HuH-7.5 (cell line): ENCODE measurements around the gene LAMC3.
A peak's percentile ranks its signal among the peaks of the same experiment; 100 is the strongest.

ENCODE experiments used
- DNase-seq: peaks from one replicate; pipeline ENCODE4 v3.0.0; 2011; ENCODE audit warnings: low spot score

LAMC3 gene

GRCh38 chr9:131117121-131117761 is 108.3 kb downstream of the LAMC3 start:
- DNase-seq, result no peak

- no peak for DNase-seq
These were observed 108.8 kb downstream of the LAMC3 start for GRCh38 chr9:131117762-131118145.

GRCh38 chr9:131119600-131119999 is 110.6 kb downstream of the LAMC3 start:
- DNase-seq, result no peak

- no peak for DNase-seq
These were observed 111.8 kb downstream of the LAMC3 start for GRCh38 chr9:131120620-131121228.

- DNase-seq, result no peak
These were observed 112.4 kb downstream of the LAMC3 start for GRCh38 chr9:131121346-131121745.

- DNase-seq, result no peak
These were observed 113.2 kb downstream of the LAMC3 start for GRCh38 chr9:131122158-131122557.

- DNase-seq, result no peak
These were observed 116.0 kb downstream of the LAMC3 start for GRCh38 chr9:131125038-131125287.

- DNase-seq, result peak; percentile 94
These were observed 116.5 kb downstream of the LAMC3 start, which contains the start of gene NUP214 for GRCh38 chr9:131125288-131126058. Gene NUP214, plus strand, starts transcription at chr9:131125586. Its CDS starts 119 bp downstream, at chr9:131125705.

- no peak for DNase-seq
These were observed 117.1 kb downstream of the LAMC3 start for GRCh38 chr9:131126059-131126426.

- no peak for DNase-seq
These were observed 120.2 kb downstream of the LAMC3 start for GRCh38 chr9:131129183-131129582.

- no peak for DNase-seq
These were observed 129.7 kb downstream of the LAMC3 start for GRCh38 chr9:131138676-131139075.

GRCh38 chr9:131140112-131140511 is 131.1 kb downstream of the LAMC3 start:
- DNase-seq, result no peak

- no peak for DNase-seq
These were observed 131.6 kb downstream of the LAMC3 start for GRCh38 chr9:131140550-131140949.

- no peak for DNase-seq
These were observed 133.2 kb downstream of the LAMC3 start for GRCh38 chr9:131142160-131142559.
